NCI-H128 (cell line): ENCODE data around the gene BNIP5.
"Not testable (repeated sequence)": the region's sequence is repeated elsewhere in the genome, so short reads cannot be mapped to it uniquely, and the experiment has no call there.

ENCODE experiments used
- DNase-seq: peaks from one replicate; lab custom pipeline; 2025; ENCODE audit not compliant: unreplicated experiment; lab: John Stamatoyannopoulos, UW

BNIP5 gene

GRCh38 chr6:36345681-36346466, 9.2 kb upstream of the BNIP5 start:
- DNase-seq, result no peak

- no peak for DNase-seq
These were observed 6.5 kb upstream of the BNIP5 start for GRCh38 chr6:36343109-36343680.

GRCh38 chr6:36340618-36341454, 4.1 kb upstream of the BNIP5 start:
- no peak for DNase-seq

GRCh38 chr6:36340306-36340617, 3.6 kb upstream of the BNIP5 start:
- no peak for DNase-seq

GRCh38 chr6:36339146-36339545, 2.5 kb upstream of the BNIP5 start:
- DNase-seq, result no peak

- DNase-seq, result not testable (repeated sequence)
These were observed 1.5 kb upstream of the BNIP5 start for GRCh38 chr6:36338223-36338622.

GRCh38 chr6:36337814-36338213, 1.1 kb upstream of the BNIP5 start:
- no peak for DNase-seq

- DNase-seq, result no peak
These were observed 429 bp downstream of the BNIP5 start for GRCh38 chr6:36336208-36336710.

- no peak for DNase-seq
These were observed 1.1 kb downstream of the BNIP5 start for GRCh38 chr6:36335465-36336207.

GRCh38 chr6:36334832-36335459, 1.7 kb downstream of the BNIP5 start:
- DNase-seq, result no peak

- DNase-seq, result no peak
These were observed 2.6 kb downstream of the BNIP5 start for GRCh38 chr6:36333931-36334725.

GRCh38 chr6:36333171-36333895, 3.4 kb downstream of the BNIP5 start:
- DNase-seq, result no peak

GRCh38 chr6:36331381-36331780, 5.3 kb downstream of the BNIP5 start:
- no peak for DNase-seq

- no peak for DNase-seq
These were observed 6.3 kb downstream of the BNIP5 start for GRCh38 chr6:36330366-36330765.

GRCh38 chr6:36329798-36330291, 6.8 kb downstream of the BNIP5 start:
- no peak for DNase-seq

GRCh38 chr6:36328600-36328999, 8.1 kb downstream of the BNIP5 start:
- DNase-seq, result no peak

- no peak for DNase-seq
These were observed 8.8 kb downstream of the BNIP5 start for GRCh38 chr6:36327919-36328236.

GRCh38 chr6:36327226-36327918, 9.3 kb downstream of the BNIP5 start:
- DNase-seq, result no peak
